ENCODE measurements around the gene ATP6V0D1.

GRCh38 chr16:67425061-67425460 lies 55.9 kb downstream of the ATP6V0D1 start:
- no peak for TF ChIP-seq CTCF (IDR thresholded peaks at IDR 0.05; ENCODE audit: low read depth, low read length)
- no peak for TF ChIP-seq POLR2A (IDR thresholded peaks at IDR 0.05; ENCODE audit: extremely low read depth, insufficient read length)
- TF ChIP-seq MYC (IDR thresholded peaks at IDR 0.05; ENCODE audit: low read depth, low read length) = no peak
- no peak for TF ChIP-seq MAX (IDR thresholded peaks at IDR 0.05; ENCODE audit: low read depth, low read length)

Data from NB4 (cell line).